HEK293T (cell line): ENCODE results near the gene VAMP3.

ENCODE experiments used
- CTCF ChIA-PET: fragments of 350-600 bp; formaldehyde crosslinking; extraction: SDS; loops from one replicate; lab custom pipeline; 2021; ENCODE audit warnings: antibody characterized with exemption, inconsistent platforms; lab: Yijun Ruan, JAX
- POLR2A ChIA-PET: fragments of 350-600 bp; formaldehyde crosslinking; extraction: SDS; loops from one replicate; lab custom pipeline; 2020; ENCODE audit warnings: antibody characterized with exemption, inconsistent platforms; lab: Yijun Ruan, JAX
- DNase-seq: peaks from one replicate; pipeline ENCODE4 v3.0.0; 2012; ENCODE audit warnings: mixed read lengths; ENCODE audit errors: extremely low spot score
- ARNT ChIP-seq: fragments of 450-650 bp; IDR thresholded peaks from 2 replicates; pipeline ENCODE4 v1.6.1; 2017; ENCODE audit warnings: mild to moderate bottlenecking
- BHLHE40 ChIP-seq: fragments of 450-650 bp; IDR thresholded peaks from 2 replicates; pipeline ENCODE4 v1.6.1; 2016; ENCODE audit warnings: mild to moderate bottlenecking, moderate library complexity, borderline replicate concordance
- CTBP1 ChIP-seq: fragments of 450-650 bp; IDR thresholded peaks from 2 replicates; pipeline ENCODE4 v1.6.1; 2016; ENCODE audit warnings: borderline replicate concordance
- ELF4 ChIP-seq: fragments of 450-650 bp; IDR thresholded peaks from 2 replicates; pipeline ENCODE4 v1.6.1; 2017; ENCODE audit warnings: antibody characterized with exemption
- FOXA1 ChIP-seq: fragments of 450-650 bp; IDR thresholded peaks from 2 replicates; pipeline ENCODE4 v1.6.1; 2016; ENCODE audit warnings: mild to moderate bottlenecking
- FOXK2 ChIP-seq: fragments of 450-650 bp; IDR thresholded peaks from 2 replicates; pipeline ENCODE4 v1.6.1; 2016; ENCODE audit warnings: mild to moderate bottlenecking
- FOXM1 ChIP-seq: fragments of 450-650 bp; IDR thresholded peaks from 2 replicates; pipeline ENCODE4 v1.6.1; 2017; ENCODE audit warnings: mild to moderate bottlenecking, borderline replicate concordance
- HDGF ChIP-seq: fragments of 450-650 bp; IDR thresholded peaks from 2 replicates; pipeline ENCODE4 v1.6.1; 2017; ENCODE audit warnings: antibody characterized with exemption, borderline replicate concordance
- L3MBTL2 ChIP-seq: fragments of 450-650 bp; conservative IDR thresholded peaks from 2 replicates; pipeline ENCODE4 v1.6.1; 2016; ENCODE audit warnings: mild to moderate bottlenecking
- LEF1 ChIP-seq: fragments of 450-650 bp; IDR thresholded peaks from 2 replicates; pipeline ENCODE4 v1.6.1; 2017; ENCODE audit warnings: mild to moderate bottlenecking, borderline replicate concordance
- NFRKB ChIP-seq: fragments of 450-650 bp; IDR thresholded peaks from 2 replicates; pipeline ENCODE4 v1.6.1; 2016; ENCODE audit warnings: mild to moderate bottlenecking, moderate library complexity
- PKNOX1 ChIP-seq: fragments of 450-650 bp; IDR thresholded peaks from 2 replicates; pipeline ENCODE4 v1.6.1; 2016
- SP1 ChIP-seq: fragments of 450-650 bp; IDR thresholded peaks from 2 replicates; pipeline ENCODE4 v1.6.1; 2017
- SUZ12 ChIP-seq: fragments of 450-650 bp; IDR thresholded peaks from 2 replicates; pipeline ENCODE4 v1.6.1; 2016; ENCODE audit warnings: mild to moderate bottlenecking
- TARDBP ChIP-seq: fragments of 450-650 bp; IDR thresholded peaks from 2 replicates; pipeline ENCODE4 v1.6.1; 2016
- ZNF384 ChIP-seq: fragments of 450-650 bp; IDR thresholded peaks from 2 replicates; pipeline ENCODE4 v1.6.1; 2016

VAMP3 gene

DNA sequence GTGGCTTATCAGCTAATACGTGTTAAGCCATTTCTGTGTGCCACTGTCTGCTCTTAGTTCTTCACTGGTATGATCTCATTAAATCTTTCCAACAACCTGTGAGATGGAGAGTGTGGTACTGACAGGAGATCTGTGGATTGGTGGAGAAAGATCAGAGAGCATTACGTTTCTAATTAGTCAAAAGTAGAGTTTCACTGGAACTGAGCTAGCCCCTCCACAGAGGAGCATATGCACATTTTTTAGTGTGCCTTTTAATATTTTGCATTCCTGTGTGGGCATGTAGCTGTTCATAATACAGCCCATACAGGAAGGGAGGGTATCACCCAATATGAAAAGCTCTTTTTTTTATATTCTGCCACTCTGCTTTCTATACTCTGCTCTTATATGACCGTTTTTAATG is 50.2 kb downstream of the VAMP3 start:
- DNase-seq = no peak
- ChIA-PET POLR2A (no interaction called here), CTCF (no interaction called here)
- TF ChIP-seq BHLHE40 (no peak), SUZ12 (no peak), ELF4 (no peak), NFRKB (no peak), SP1 (no peak), CTBP1 (no peak), ZNF384 (no peak), PKNOX1 (no peak), HDGF (no peak), ARNT (no peak), FOXM1 (no peak), L3MBTL2 (no peak), LEF1 (no peak), TARDBP (no peak), FOXA1 (no peak), FOXK2 (no peak)

GRCh38 chr1:7824701-7825100 is 53.6 kb downstream of the VAMP3 start:
- CTCF ChIA-PET = no interaction called here
- POLR2A ChIA-PET = no interaction called here
- DNase-seq = no peak
- TF ChIP-seq LEF1 (no peak), SUZ12 (no peak), FOXA1 (no peak), ARNT (no peak), ZNF384 (no peak), FOXK2 (no peak), FOXM1 (no peak), L3MBTL2 (no peak), SP1 (no peak), NFRKB (no peak), BHLHE40 (no peak), PKNOX1 (no peak), ELF4 (no peak), TARDBP (no peak), HDGF (no peak), CTBP1 (no peak)

DNA sequence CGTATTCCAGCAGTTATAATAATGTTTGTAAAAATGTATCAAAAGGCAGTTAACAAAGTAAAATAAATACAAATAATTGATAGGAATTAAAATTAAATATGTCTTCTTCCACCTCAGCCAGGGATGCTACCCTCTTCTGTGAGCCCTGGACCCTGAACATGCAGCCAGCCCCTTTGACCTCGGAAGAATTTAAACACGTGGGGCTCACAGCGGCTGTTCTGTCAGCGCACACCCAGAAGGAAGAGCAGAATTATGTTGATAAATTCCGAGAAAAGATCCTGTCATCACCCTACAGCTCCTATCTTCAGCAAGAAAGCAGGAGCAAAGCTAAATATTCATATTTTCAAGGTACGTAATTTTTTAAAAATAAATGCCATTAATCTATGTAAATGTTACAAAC is 55.3 kb downstream of the VAMP3 start:
- POLR2A ChIA-PET = no interaction called here
- DNase-seq = no peak
- CTCF ChIA-PET = no interaction called here
- TF ChIP-seq FOXA1 = no peak
- TF ChIP-seq HDGF = no peak
- TF ChIP-seq ARNT = no peak
- no peak for TF ChIP-seq SUZ12
- TF ChIP-seq ZNF384 = no peak

DNA sequence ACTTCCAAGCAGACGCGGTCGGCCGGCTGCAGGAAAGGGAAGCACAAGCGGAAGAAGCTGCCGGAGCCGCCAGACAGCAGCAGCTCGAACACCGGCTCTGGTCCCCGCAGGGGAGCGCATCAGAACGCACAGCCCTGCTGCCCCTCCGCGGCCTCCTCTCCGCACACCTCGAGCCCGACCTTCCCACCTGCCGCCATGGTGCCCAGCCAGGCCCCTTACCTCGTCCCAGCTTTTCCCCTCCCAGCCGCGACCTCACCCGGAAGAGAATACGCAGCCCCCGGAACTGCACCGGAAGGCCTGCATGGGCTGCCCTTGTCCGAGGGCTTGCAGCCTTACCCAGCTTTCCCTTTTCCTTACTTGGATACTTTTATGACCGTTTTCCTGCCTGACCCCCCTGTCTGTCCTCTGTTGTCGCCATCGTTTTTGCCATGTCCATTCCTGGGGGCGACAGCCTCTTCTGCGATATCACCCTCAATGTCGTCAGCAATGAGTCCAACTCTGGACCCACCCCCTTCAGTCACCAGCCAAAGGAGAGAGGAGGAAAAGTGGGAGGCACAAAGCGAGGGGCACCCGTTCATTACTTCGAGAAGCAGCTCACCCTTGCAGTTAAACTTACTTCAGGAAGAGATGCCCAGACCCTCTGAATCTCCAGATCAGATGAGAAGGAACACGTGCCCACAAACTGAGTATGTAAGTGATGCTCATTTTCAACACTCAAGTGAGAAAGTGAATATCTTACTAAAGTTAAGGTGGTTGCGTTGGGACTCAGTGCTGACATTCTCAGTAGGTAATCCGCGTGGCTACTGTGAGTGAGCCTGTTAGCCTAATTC is 56.2 kb downstream of the VAMP3 start:
- POLR2A ChIA-PET = no interaction called here
- no peak for DNase-seq
- TF ChIP-seq SUZ12 = no peak
- TF ChIP-seq FOXK2 = no peak
- TF ChIP-seq PKNOX1 = no peak
- TF ChIP-seq SP1 = no peak
- no peak for TF ChIP-seq L3MBTL2
- TF ChIP-seq CTBP1 = no peak
- no peak for TF ChIP-seq FOXM1
- TF ChIP-seq ELF4 = no peak
- TF ChIP-seq LEF1 = no peak
- no peak for TF ChIP-seq FOXA1
- no peak for TF ChIP-seq NFRKB
- TF ChIP-seq TARDBP = no peak
- CTCF ChIA-PET = no interaction called here
